Endothelial cell of umbilical vein (primary cell): Measurements from ENCODE around the gene VSIR. TPM values are rescaled to one million over a fixed set of nuclear protein-coding genes. Genes with fewer than 3 reads are reported as not detected.

Experiments
- BruUV-seq: library from RNA; stranded (reverse); fragments of 400-500 nt; replicated peaks from 2 replicates; lab custom pipeline; 2021; lab: Mats Ljungman, UMichigan
- CTCF ChIA-PET: fragments of 300-600, 350-600 bp; sonication (Branson Sonifier 250); formaldehyde crosslinking; loops from one replicate; lab custom pipeline; 2021; ENCODE audit warnings: antibody characterized with exemption, inconsistent platforms; lab: Charles Lee
- POLR2A ChIA-PET: fragments of 300-600, 350-600 bp; sonication (Branson Sonifier 250); formaldehyde crosslinking; loops from one replicate; lab custom pipeline; 2021; ENCODE audit warnings: antibody characterized with exemption, inconsistent platforms; lab: Charles Lee
- DNase-seq: peaks from one replicate; pipeline ENCODE4 v3.0.0-alpha.2; 2011; ENCODE audit warnings: low read depth, low spot score
- FAIRE-seq: peaks from 2 replicates; lab custom pipeline; 2011; peaks lifted over from hg19 to GRCh38; lab: Jason Lieb, UNC
- H2AFZ ChIP-seq: 2 replicates; pipeline ENCODE4 v1.6.0; 2012; ENCODE audit warnings: low read depth, low read length, control low read depth, inconsistent platforms
- H3K27ac ChIP-seq: 2 replicates; pipeline ENCODE4 v1.5.1; 2011; ENCODE audit warnings: low read depth, mild to moderate bottlenecking, control low read depth, low read length, moderate library complexity; ENCODE audit not compliant: insufficient read depth
- H3K27me3 ChIP-seq, 2 experiments: 2 replicates each; pipeline versions ENCODE4 v1.6.0 to v1.6.1; 2011; ENCODE audit warnings: low read length in 2 of 2, mixed read lengths in 1 of 2; ENCODE audit not compliant: control insufficient read depth in 2 of 2, insufficient read depth in 2 of 2
- H3K36me3 ChIP-seq, 2 experiments: 2 replicates in 1 of 2; 3 replicates in 1 of 2; pipeline ENCODE4 v1.5.1; 2011; ENCODE audit warnings: low read length in 2 of 2, mild to moderate bottlenecking in 1 of 2, moderate library complexity in 1 of 2; ENCODE audit not compliant: control insufficient read depth in 2 of 2, insufficient read depth in 2 of 2; ENCODE audit errors: extremely low read depth in 1 of 2
- H3K4me1 ChIP-seq: 3 replicates; pipeline ENCODE4 v1.5.1; 2011; ENCODE audit warnings: mild to moderate bottlenecking, low read length; ENCODE audit not compliant: control insufficient read depth, insufficient read depth; ENCODE audit errors: extremely low read depth
- H3K4me2 ChIP-seq: 2 replicates; pipeline ENCODE4 v1.6.1; 2011; ENCODE audit warnings: low read length, control low read depth, mixed read lengths; ENCODE audit not compliant: insufficient read depth
- H3K4me3 ChIP-seq, 3 experiments: fragments of 200-600 bp in 1 of 3; sonication (generic), shearing (Covaris generic) in 1 of 3; replicated peaks in 1 of 3; 2 replicates each; pipeline ENCODE4 v1.5.1; 2011 to 2016; ENCODE audit warnings: control low read depth in 3 of 3, low read length in 3 of 3, mild to moderate bottlenecking in 2 of 3, inconsistent platforms in 1 of 3, low read depth in 1 of 3, moderate library complexity in 1 of 3; ENCODE audit not compliant: insufficient read depth in 1 of 3
- H3K79me2 ChIP-seq: 2 replicates; pipeline ENCODE4 v1.6.0; 2012; ENCODE audit warnings: low read length, inconsistent platforms; ENCODE audit not compliant: control insufficient read depth, insufficient read depth
- H3K9ac ChIP-seq: replicated peaks from 2 replicates; pipeline ENCODE3; 2011; ENCODE audit warnings: low read length, control low read depth; ENCODE audit not compliant: insufficient read depth; ENCODE audit errors: extremely low read depth
- H3K9me1 ChIP-seq: replicated peaks from 3 replicates; pipeline ENCODE4 v1.6.0; 2011; ENCODE audit warnings: mild to moderate bottlenecking, low read length; ENCODE audit not compliant: control insufficient read depth, insufficient read depth; ENCODE audit errors: extremely low read depth
- H3K9me3 ChIP-seq: replicated peaks from 2 replicates; pipeline ENCODE4 v1.5.1; 2012; ENCODE audit warnings: low read length, inconsistent platforms; ENCODE audit not compliant: control insufficient read depth, insufficient read depth
- H4K20me1 ChIP-seq: replicated peaks from 2 replicates; pipeline ENCODE3; 2011; ENCODE audit warnings: mild to moderate bottlenecking, low read length; ENCODE audit not compliant: control insufficient read depth, insufficient read depth; ENCODE audit errors: extremely low read depth
- EZH2 ChIP-seq: IDR thresholded peaks from 2 replicates; pipeline ENCODE4 v1.6.1; 2012; ENCODE audit warnings: borderline replicate concordance, low read depth, mild to moderate bottlenecking, moderate library complexity, low read length, inconsistent platforms; ENCODE audit not compliant: severe bottlenecking
- FOS ChIP-seq: IDR thresholded peaks from 2 replicates; pipeline ENCODE4 v1.6.1; 2011; ENCODE audit warnings: mild to moderate bottlenecking, low read length, moderate library complexity, borderline replicate concordance; ENCODE audit not compliant: insufficient read depth
- GATA2 ChIP-seq: IDR thresholded peaks from 2 replicates; pipeline ENCODE4 v1.7.0; 2011; ENCODE audit warnings: low read depth, mild to moderate bottlenecking, moderate library complexity, mixed read lengths, low read length; ENCODE audit not compliant: insufficient read length, insufficient read depth
- JUN ChIP-seq: IDR thresholded peaks from 2 replicates; pipeline ENCODE4 v1.6.1; 2011; ENCODE audit warnings: borderline replicate concordance, low read depth; ENCODE audit not compliant: insufficient read length, insufficient read depth
- MYC ChIP-seq: IDR thresholded peaks from one replicate; pipeline ENCODE4 v1.6.1; 2011; ENCODE audit warnings: mild to moderate bottlenecking, low read depth, low read length
- POLR2A ChIP-seq: IDR thresholded peaks from 2 replicates; pipeline ENCODE4 v1.6.1; 2012; ENCODE audit warnings: low read depth, mild to moderate bottlenecking, control low read depth, low read length
- POLR2AphosphoS5 ChIP-seq: IDR thresholded peaks from 2 replicates; pipeline ENCODE4 v1.6.1; 2012; ENCODE audit warnings: low read depth, mild to moderate bottlenecking, control low read depth, low read length, moderate library complexity; ENCODE audit not compliant: insufficient read depth
- dilution Hi-C: fragments of 300-500 bp; cut with MboI; formaldehyde crosslinking; loops from one replicate; pipeline ENCODE4 v1.15.0; 2019; ENCODE audit warnings: low sequenced_read_pairs; ENCODE audit not compliant: extremely low pct_ligation_motif_present
- intact Hi-C: fragments of 100-400 bp; cut with micrococcal nuclease; formaldehyde crosslinking; loops from one replicate; pipeline ENCODE4 v1.10.0; 2022
- polyA plus RNA-seq, 4 experiments: library from polyadenylated mRNA; depleted of rRNA in 3 of 4; stranded (reverse) in 3 of 4; unstranded in 1 of 4; fragments of >200 nt; gene quantifications; 2 replicates each; pipeline versions ENCODE4 v1.2.1 to v1.2.3, GENCODE V29; 2011 to 2012; ENCODE audit warnings: missing spikeins in 1 of 4
- total RNA-seq: library from RNA; stranded (reverse); gene quantifications from 2 replicates; pipeline ENCODE4 v1.2.3, GENCODE V29; 2021
- TF ChIP-seq, protein P1 (sequence below): IDR thresholded peaks from 2 replicates; pipeline ENCODE4 v1.6.1; 2011; ENCODE audit not compliant: insufficient read depth, insufficient read length
- TF ChIP-seq, protein P2 (sequence below), 2 donors: IDR thresholded peaks; 1 replicate in 1 of 2; 2 replicates in 1 of 2; pipeline ENCODE4 v1.5.1; 2011; ENCODE audit warnings: low read length in 2 of 2, mild to moderate bottlenecking in 2 of 2, moderate library complexity in 2 of 2, control low read depth in 1 of 2, inconsistent platforms in 1 of 2, low read depth in 1 of 2; ENCODE audit not compliant: insufficient read depth in 1 of 2; ENCODE audit errors: extremely low read depth in 1 of 2

VSIR gene
- total and polyA plus RNA-seq, 2 donors (not counting 3 experiments of a cell fraction or from before 2014, with no cell fraction given), result 4.9 to 6.3 TPM

DNA sequence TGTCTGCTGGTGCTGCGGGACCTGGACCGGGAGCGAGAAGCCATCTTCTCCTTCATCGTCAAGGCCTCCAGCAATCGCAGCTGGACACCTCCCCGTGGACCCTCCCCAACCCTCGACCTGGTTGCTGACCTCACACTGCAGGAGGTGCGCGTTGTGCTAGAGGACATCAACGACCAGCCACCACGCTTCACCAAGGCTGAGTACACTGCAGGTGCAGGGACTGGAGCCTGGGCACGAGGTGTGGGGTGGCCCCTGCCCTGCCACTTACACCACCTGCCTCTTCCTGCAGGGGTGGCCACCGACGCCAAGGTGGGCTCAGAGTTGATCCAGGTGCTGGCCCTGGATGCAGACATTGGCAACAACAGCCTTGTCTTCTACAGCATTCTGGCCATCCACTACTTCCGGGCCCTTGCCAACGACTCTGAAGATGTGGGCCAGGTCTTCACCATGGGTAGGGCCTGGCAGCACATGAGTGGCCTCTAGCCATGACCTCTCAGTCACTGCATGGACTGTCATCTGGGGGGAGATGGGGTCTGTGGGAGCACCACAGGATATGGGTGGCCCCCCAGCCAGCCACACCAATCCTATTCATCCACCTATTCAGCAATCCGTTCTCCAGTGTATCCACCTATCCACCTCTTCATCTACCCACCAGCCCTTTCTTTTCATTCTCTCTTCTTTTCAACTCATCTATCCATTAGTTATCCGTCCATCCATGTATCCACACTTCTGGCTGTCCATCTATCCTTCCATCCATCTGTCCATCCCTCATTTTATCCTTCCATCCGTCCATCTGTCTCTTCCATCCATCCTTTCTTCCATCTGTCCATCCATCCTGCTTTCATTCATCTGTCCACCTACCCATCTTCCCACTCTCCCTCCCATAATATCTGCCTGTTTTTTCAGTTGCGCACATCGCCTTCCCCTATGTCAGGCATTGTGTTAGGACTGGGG lies 34.5 kb upstream of the VSIR start:
- TF ChIP-seq POLR2AphosphoS5 (no peak), EZH2 (no peak), JUN (no peak), FOS (no peak), POLR2A (no peak), GATA2 (no peak), MYC (no peak)
- TF ChIP-seq, protein P1, sequence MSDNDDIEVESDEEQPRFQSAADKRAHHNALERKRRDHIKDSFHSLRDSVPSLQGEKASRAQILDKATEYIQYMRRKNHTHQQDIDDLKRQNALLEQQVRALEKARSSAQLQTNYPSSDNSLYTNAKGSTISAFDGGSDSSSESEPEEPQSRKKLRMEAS, result no peak
- TF ChIP-seq, protein P2, sequence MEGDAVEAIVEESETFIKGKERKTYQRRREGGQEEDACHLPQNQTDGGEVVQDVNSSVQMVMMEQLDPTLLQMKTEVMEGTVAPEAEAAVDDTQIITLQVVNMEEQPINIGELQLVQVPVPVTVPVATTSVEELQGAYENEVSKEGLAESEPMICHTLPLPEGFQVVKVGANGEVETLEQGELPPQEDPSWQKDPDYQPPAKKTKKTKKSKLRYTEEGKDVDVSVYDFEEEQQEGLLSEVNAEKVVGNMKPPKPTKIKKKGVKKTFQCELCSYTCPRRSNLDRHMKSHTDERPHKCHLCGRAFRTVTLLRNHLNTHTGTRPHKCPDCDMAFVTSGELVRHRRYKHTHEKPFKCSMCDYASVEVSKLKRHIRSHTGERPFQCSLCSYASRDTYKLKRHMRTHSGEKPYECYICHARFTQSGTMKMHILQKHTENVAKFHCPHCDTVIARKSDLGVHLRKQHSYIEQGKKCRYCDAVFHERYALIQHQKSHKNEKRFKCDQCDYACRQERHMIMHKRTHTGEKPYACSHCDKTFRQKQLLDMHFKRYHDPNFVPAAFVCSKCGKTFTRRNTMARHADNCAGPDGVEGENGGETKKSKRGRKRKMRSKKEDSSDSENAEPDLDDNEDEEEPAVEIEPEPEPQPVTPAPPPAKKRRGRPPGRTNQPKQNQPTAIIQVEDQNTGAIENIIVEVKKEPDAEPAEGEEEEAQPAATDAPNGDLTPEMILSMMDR (IDR thresholded peaks at IDR 0.05; ENCODE audit: extremely low read depth in 1 of 2, insufficient read depth in 1 of 2, low read depth in 1 of 2, low read length in 2 of 2), result no peak
- Histone ChIP-seq H3K27ac (no peak overlapping the region), H3K27me3 (peaks cover 0 to 2% of the 10 kb centered on the region in 2 experiments), H3K4me2 (no peak overlapping the region), H3K79me2 (no peaks in the 10 kb centered on the region), H4K20me1 (no peaks in the 10 kb centered on the region), H2AFZ (no peak overlapping the region), H3K36me3 (no peaks in the 10 kb centered on the region), H3K9me3 (no peaks in the 10 kb centered on the region), H3K4me1 (no peaks in the 10 kb centered on the region), H3K9ac (no peak overlapping the region), H3K9me1 (no peaks in the 10 kb centered on the region), H3K4me3 (no peak overlapping the region)
- DNase-seq (no peak), FAIRE-seq (no peak)
- intact Hi-C loops, result loop anchor here (5.0 kb wide), 1 partner anchor 81 kb away; no protein-coding TSS in a partner anchor
- dilution Hi-C loops, result no loop called here
- ChIA-PET CTCF (interaction anchor here (0.7 to 2.2 kb wide), 3 partner anchors 88 to 494 kb away, joined by 3 to 6 read pairs (median 4); no protein-coding TSS in a partner anchor), POLR2A (no interaction called here)
- no TSS peak for BruUV-seq
